Transverse colon (tissue), 4 donors: Measurements from ENCODE around the gene KAT6B.

Experiments
- POLR2AphosphoS5 ChIP-seq, 3 donors: sonication (generic); formaldehyde crosslinking; IDR thresholded peaks; one replicate each; pipeline ENCODE4 v1.6.1; 2016; ENCODE audit warnings: antibody characterized with exemption in 3 of 3
- TF ChIP-seq, protein P1 (sequence below), 5 experiments: fragments of 200-600 bp in 3 of 5; fragments of 450-650 bp in 2 of 5; sonication (generic) in 3 of 5; IDR thresholded peaks; 1 replicate in 2 of 5; 2 replicates in 3 of 5; pipeline ENCODE4 v1.5.1; 2016 to 2017; ENCODE audit warnings: antibody characterized with exemption in 5 of 5, inconsistent platforms in 3 of 5, mild to moderate bottlenecking in 2 of 5, moderate library complexity in 1 of 5

DNA sequence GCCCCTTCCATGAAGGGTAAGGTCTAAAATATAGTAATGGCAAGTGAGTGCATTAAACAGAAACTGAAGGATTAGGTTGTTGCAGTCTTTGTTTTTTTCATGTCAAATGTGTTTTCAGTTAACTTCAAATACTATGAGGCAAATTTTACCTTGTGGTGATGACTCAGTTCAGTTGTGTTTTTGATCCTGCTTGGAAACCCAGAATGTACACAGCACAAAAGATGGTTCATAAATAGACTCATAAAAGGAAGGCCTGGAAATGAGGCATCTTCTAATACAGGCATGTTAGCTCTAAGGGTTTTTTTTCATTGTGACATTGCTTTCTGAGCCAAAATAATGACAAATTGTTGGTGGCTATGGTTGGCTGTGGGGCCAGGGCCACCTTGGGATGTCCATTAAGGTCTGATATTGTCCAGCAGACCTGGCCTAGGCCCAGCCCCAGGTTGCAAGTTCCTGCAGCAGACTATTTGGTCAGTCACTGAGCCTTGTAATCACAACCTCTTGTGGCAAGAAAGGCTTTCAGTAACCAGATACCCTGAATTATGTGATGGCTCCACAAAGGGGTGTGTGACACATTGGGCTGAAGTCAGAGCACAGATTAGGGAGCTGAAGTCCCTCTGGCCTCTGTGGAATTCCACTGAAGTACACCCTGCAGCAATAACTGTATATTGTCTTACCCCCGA is 216.0 kb downstream of the KAT6B start:
- TF ChIP-seq, protein P1, sequence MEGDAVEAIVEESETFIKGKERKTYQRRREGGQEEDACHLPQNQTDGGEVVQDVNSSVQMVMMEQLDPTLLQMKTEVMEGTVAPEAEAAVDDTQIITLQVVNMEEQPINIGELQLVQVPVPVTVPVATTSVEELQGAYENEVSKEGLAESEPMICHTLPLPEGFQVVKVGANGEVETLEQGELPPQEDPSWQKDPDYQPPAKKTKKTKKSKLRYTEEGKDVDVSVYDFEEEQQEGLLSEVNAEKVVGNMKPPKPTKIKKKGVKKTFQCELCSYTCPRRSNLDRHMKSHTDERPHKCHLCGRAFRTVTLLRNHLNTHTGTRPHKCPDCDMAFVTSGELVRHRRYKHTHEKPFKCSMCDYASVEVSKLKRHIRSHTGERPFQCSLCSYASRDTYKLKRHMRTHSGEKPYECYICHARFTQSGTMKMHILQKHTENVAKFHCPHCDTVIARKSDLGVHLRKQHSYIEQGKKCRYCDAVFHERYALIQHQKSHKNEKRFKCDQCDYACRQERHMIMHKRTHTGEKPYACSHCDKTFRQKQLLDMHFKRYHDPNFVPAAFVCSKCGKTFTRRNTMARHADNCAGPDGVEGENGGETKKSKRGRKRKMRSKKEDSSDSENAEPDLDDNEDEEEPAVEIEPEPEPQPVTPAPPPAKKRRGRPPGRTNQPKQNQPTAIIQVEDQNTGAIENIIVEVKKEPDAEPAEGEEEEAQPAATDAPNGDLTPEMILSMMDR (IDR thresholded peaks at IDR 0.05): no peak
- no peak for TF ChIP-seq POLR2AphosphoS5 (IDR thresholded peaks at IDR 0.05)
